ENCODE data around the gene LAMA3. TPM values are rescaled to one million over a fixed set of nuclear protein-coding genes. Genes with fewer than 3 reads are reported as not detected.

Gene LAMA3
- total and polyA plus RNA-seq, 10 of the 15 experiments (the other 5 are each of a cell fraction or from before 2014, with no cell fraction given) = 0.37 to 6.5 (median 5.4) TPM

- no peak for FAIRE-seq
- ChIA-PET SMC1A (ENCODE audit: uncharacterized antibody, unreplicated experiment) (interaction anchor here (1.0 to 5.7 kb wide), 3 partner anchors 10 to 91 kb away, joined by 4 to 22 read pairs (median 11); no protein-coding TSS in a partner anchor), CTCF (interaction anchor here (0.9 to 3.3 kb wide), 3 partner anchors 11 to 1131 kb away, joined by 3 to 18 read pairs (median 4); no protein-coding TSS in a partner anchor), POLR2A (no interaction called here), RAD21 (ENCODE audit: unreplicated experiment) (interaction anchor here (1.4 kb wide), 1 partner anchor 14 kb away, joined by 4 read pairs; no protein-coding TSS in a partner anchor)
- H3K27me3 ChIP-seq (replicated peaks in 1 of 2; ENCODE audit: control insufficient read depth in 2 of 2, insufficient read depth in 2 of 2, low read length in 1 of 2) = no peaks in the 10 kb centered on the region
- no peak overlapping the region for H3K27ac ChIP-seq (ENCODE audit: control insufficient read depth, insufficient read depth)
- H4K20me1 ChIP-seq (ENCODE audit: control insufficient read depth, insufficient read depth) = no peaks in the 10 kb centered on the region
- whole genome bisulfite sequencing (ENCODE audit: insufficient coverage, insufficient replicate concordance, low lambda C conversion rate, missing lambda C conversion rate) = 45% methylated on average over 5 of the region's 5 CpGs
- TF ChIP-seq GABPA (IDR thresholded peaks at IDR 0.05; ENCODE audit: low read depth) (no peak), RCOR1 (conservative IDR thresholded peaks at IDR 0.05; ENCODE audit: low read depth, low read length) (no peak), JUND (IDR thresholded peaks at IDR 0.05; ENCODE audit: low read depth, low read length) (no peak), ZBED1 (IDR thresholded peaks at IDR 0.05; ENCODE audit: borderline replicate concordance) (no peak), KDM1A (IDR thresholded peaks at IDR 0.05; ENCODE audit: borderline replicate concordance) (no peak), PML (IDR thresholded peaks at IDR 0.05; ENCODE audit: low read length) (no peak), NFYB (IDR thresholded peaks at IDR 0.05; ENCODE audit: insufficient read depth, low read depth, low read length) (no peak), ZNF207 (IDR thresholded peaks at IDR 0.05; ENCODE audit: borderline replicate concordance) (no peak), FOXK2 (IDR thresholded peaks at IDR 0.05) (no peak), HDAC2 (IDR thresholded peaks at IDR 0.05) (no peak), ATF3 (IDR thresholded peaks at IDR 0.05; ENCODE audit: borderline replicate concordance, extremely low read depth, low read depth, low read length) (no peak), RELB (IDR thresholded peaks at IDR 0.05; ENCODE audit: low read depth) (no peak), TCF12 (IDR thresholded peaks at IDR 0.05; ENCODE audit: low read depth, low read length) (no peak), SP1 (IDR thresholded peaks at IDR 0.05; ENCODE audit: low read depth, low read length) (no peak), KLF5 (IDR thresholded peaks at IDR 0.05; ENCODE audit: partially characterized antibody) (no peak), STAT1 (conservative IDR thresholded peaks at IDR 0.05) (no peak), SMC3 (IDR thresholded peaks at IDR 0.05; ENCODE audit: borderline replicate concordance, low read length) (no peak)
- ATAC-seq = no peak
- H3K4me3 ChIP-seq = no peak overlapping the region
- no peak overlapping the region for H3K9ac ChIP-seq (ENCODE audit: control insufficient read depth, insufficient read depth, low read length)
- peaks cover 2% of the 10 kb centered on the region for H3K4me1 ChIP-seq (ENCODE audit: control insufficient read depth, insufficient read depth, low read length)
- H2AFZ ChIP-seq (ENCODE audit: control insufficient read depth, low read depth, low read length) = no peak overlapping the region
- no peak overlapping the region for H3K4me2 ChIP-seq (ENCODE audit: control insufficient read depth, insufficient read depth)
- in situ Hi-C loops (cut with MboI) (no loop called here), intact Hi-C loops (cut with micrococcal nuclease; ENCODE audit: unreplicated experiment) (no loop called here)
- no peaks in the 10 kb centered on the region for H3K79me2 ChIP-seq (ENCODE audit: control insufficient read depth, insufficient read depth, low read length)
- H3K36me3 ChIP-seq (ENCODE audit: control insufficient read depth in 2 of 2, insufficient read depth in 2 of 2, low read length in 1 of 2) = no peaks in the 10 kb centered on the region
- H3K9me3 ChIP-seq (replicated peaks; ENCODE audit: control insufficient read depth, insufficient read depth, low read length) = no peaks in the 10 kb centered on the region
- no peak for DNase-seq (ENCODE audit: low read depth, low spot score)
- no TSS peak for BruUV-seq (replicated peaks)
Measured at GRCh38 chr18:23929362-23929930, 240.2 kb downstream of the LAMA3 start.

All from GM12878 (cell line).